GM12878 (cell line): ENCODE results near the gene MEIOB. TPM values are rescaled to one million over a fixed set of nuclear protein-coding genes. Genes with fewer than 3 reads are reported as not detected.

Source experiments
- ATAC-seq: fragments of 200-7000 bp; cut with Tn5 transposase; 3 replicates; pipeline ENCODE4 v1.9.1; 2020; ENCODE audit warnings: mild to moderate bottlenecking, moderate library complexity
- BruUV-seq: library from RNA; stranded (reverse); fragments of 400-500 nt; replicated peaks from 2 replicates; lab custom pipeline; 2021; lab: Mats Ljungman, UMichigan
- CTCF ChIA-PET: fragments of 300-600 bp; sonication (Branson Sonifier 250); formaldehyde crosslinking; extraction: SDS; loops from one replicate; lab custom pipeline; 2021; ENCODE audit warnings: inconsistent platforms; lab: Yijun Ruan, JAX
- POLR2A ChIA-PET: fragments of 350-600 bp; formaldehyde crosslinking; extraction: SDS; loops from one replicate; lab custom pipeline; 2021; ENCODE audit warnings: inconsistent platforms; lab: Charles Lee
- RAD21 ChIA-PET: fragments of 300-600 bp; sonication (Branson Sonifier 250); formaldehyde crosslinking; loops from one replicate; lab custom pipeline; 2023; ENCODE audit warnings: antibody characterized with exemption; ENCODE audit not compliant: unreplicated experiment; lab: Charles Lee
- SMC1A ChIA-PET: fragments of 300-600 bp; sonication (Branson Sonifier 250); formaldehyde crosslinking; loops from one replicate; lab custom pipeline; 2023; ENCODE audit not compliant: unreplicated experiment, uncharacterized antibody; lab: Charles Lee
- DNase-seq: peaks from one replicate; pipeline ENCODE4 v3.0.0-alpha.2; 2011; ENCODE audit warnings: low read depth, low spot score
- FAIRE-seq: peaks from 3 replicates; lab custom pipeline; 2011; peaks lifted over from hg19 to GRCh38; lab: Jason Lieb, UNC
- H2AFZ ChIP-seq: 2 replicates; pipeline ENCODE4 v1.6.0; 2011; ENCODE audit warnings: low read depth, low read length, control low read depth; ENCODE audit not compliant: control insufficient read depth
- H3K27ac ChIP-seq: 2 replicates; pipeline ENCODE4 v1.5.1; 2011; ENCODE audit warnings: control low read depth; ENCODE audit not compliant: control insufficient read depth, insufficient read depth
- H3K27me3 ChIP-seq, 2 experiments: replicated peaks in 1 of 2; 2 replicates each; pipeline versions ENCODE4 v1.6.0 to v1.6.1; 2011; ENCODE audit warnings: low read length in 1 of 2; ENCODE audit not compliant: control insufficient read depth in 2 of 2, insufficient read depth in 2 of 2
- H3K36me3 ChIP-seq, 2 experiments: 2 replicates each; pipeline ENCODE4 v1.5.1; 2011; ENCODE audit warnings: low read length in 1 of 2; ENCODE audit not compliant: control insufficient read depth in 2 of 2, insufficient read depth in 2 of 2
- H3K4me1 ChIP-seq: 2 replicates; pipeline ENCODE4 v1.6.1; 2011; ENCODE audit warnings: mild to moderate bottlenecking, low read length, moderate library complexity, mixed read lengths; ENCODE audit not compliant: control insufficient read depth, insufficient read depth
- H3K4me2 ChIP-seq: 2 replicates; pipeline ENCODE4 v1.6.0; 2011; ENCODE audit warnings: control low read depth; ENCODE audit not compliant: control insufficient read depth, insufficient read depth
- H3K4me3 ChIP-seq: fragments of 200-600 bp; sonication (generic); 2 replicates; pipeline ENCODE4 v1.5.1; 2016
- H3K79me2 ChIP-seq: 2 replicates; pipeline ENCODE4 v1.6.0; 2011; ENCODE audit warnings: low read length; ENCODE audit not compliant: control insufficient read depth, insufficient read depth
- H3K9ac ChIP-seq: 2 replicates; pipeline ENCODE4 v1.8.0; 2011; ENCODE audit warnings: low read length, control low read depth, mixed read lengths; ENCODE audit not compliant: control insufficient read depth, insufficient read depth
- H3K9me3 ChIP-seq: replicated peaks from 3 replicates; pipeline ENCODE4 v1.5.1; 2011; ENCODE audit warnings: mild to moderate bottlenecking, low read length; ENCODE audit not compliant: control insufficient read depth, insufficient read depth
- H4K20me1 ChIP-seq: 2 replicates; pipeline ENCODE4 v1.6.0; 2011; ENCODE audit not compliant: control insufficient read depth, insufficient read depth
- ESRRA ChIP-seq: IDR thresholded peaks from 2 replicates; pipeline ENCODE4 v1.6.1; 2012; ENCODE audit warnings: mild to moderate bottlenecking, low read length, improper control_type of control experiment
- HDGF ChIP-seq: fragments of 450-650 bp; IDR thresholded peaks from 2 replicates; pipeline ENCODE4 v1.6.1; 2016; ENCODE audit warnings: antibody characterized with exemption
- MEF2A ChIP-seq: IDR thresholded peaks from 2 replicates; pipeline ENCODE4 v1.6.1; 2011; ENCODE audit warnings: low read depth, mild to moderate bottlenecking, low read length, moderate library complexity; ENCODE audit not compliant: insufficient read depth
- POLR2AphosphoS2 ChIP-seq: IDR thresholded peaks from 2 replicates; pipeline ENCODE4 v1.6.1; 2011; ENCODE audit warnings: low read depth, mild to moderate bottlenecking, low read length, improper control_type of control experiment, moderate library complexity
- RELA ChIP-seq: fragments of 450-650 bp; IDR thresholded peaks from 2 replicates; pipeline ENCODE4 v1.8.0; 2014; ENCODE audit warnings: borderline replicate concordance; ENCODE audit not compliant: partially characterized antibody
- WGBS: methylation state at CpG from one replicate; pipeline ENCODE4 v1.1.6; 2016; ENCODE audit warnings: low lambda C conversion rate; ENCODE audit not compliant: insufficient replicate concordance, insufficient coverage; ENCODE audit errors: missing lambda C conversion rate; 5-methylcytosine and 5-hydroxymethylcytosine counted together
- in situ Hi-C: fragments of 300-500 bp; cut with MboI; formaldehyde crosslinking; loops from 9 replicates; pipeline ENCODE4 v1.14.3; 2018; ENCODE audit warnings: mixed read lengths
- intact Hi-C: fragments of 100-400 bp; cut with micrococcal nuclease; formaldehyde crosslinking; loops from one replicate; pipeline ENCODE4 v1.14.2; 2022; ENCODE audit not compliant: unreplicated experiment
- polyA plus RNA-seq, 11 experiments: library from polyadenylated mRNA; depleted of rRNA in 4 of 11; unstranded in 6 of 11; stranded (reverse) in 5 of 11; fragments of >200 nt; fragmentation: Nextera tagmentation in 4 of 11; fragmentation: Illumina TruSeq in 1 of 11; extraction: Ambion mirVana in 4 of 11; extraction: Trizol in 1 of 11; gene quantifications; 1 replicate in 1 of 11; 2 replicates in 10 of 11; pipeline versions ENCODE4 v1.2.1 to v1.2.3, GENCODE V29; 2011 to 2016; ENCODE audit warnings: inconsistent platforms in 2 of 11, missing spikeins in 2 of 11, low read depth in 1 of 11
- total RNA-seq, 4 experiments: library from RNA; depleted of rRNA in 3 of 4; stranded (reverse); fragments of >200 nt in 3 of 4; fragmentation: Illumina TruSeq in 1 of 4; extraction: Trizol in 1 of 4; gene quantifications; 2 replicates each; pipeline versions ENCODE4 v1.2.1 to v1.2.3, GENCODE V29; 2013 to 2021
- TF ChIP-seq, protein P1 (sequence below): fragments of 450-650 bp; formaldehyde crosslinking; IDR thresholded peaks from 2 replicates; pipeline ENCODE4 v1.4.0; 2020; ENCODE audit warnings: mild to moderate bottlenecking, moderate library complexity

The MEIOB gene
- total and polyA plus RNA-seq, 10 of the 15 experiments (the other 5 are each of a cell fraction or from before 2014, with no cell fraction given) = 0.04 to 0.26 (median 0.09) TPM; not detected in 5

GRCh38 chr16:1862394-1862793 lies 9.6 kb downstream of the MEIOB start:
- Histone ChIP-seq H3K4me2 (no peak overlapping the region), H3K36me3 (no peaks in the 10 kb centered on the region), H3K4me1 (no peaks in the 10 kb centered on the region), H3K4me3 (no peak overlapping the region), H3K79me2 (no peaks in the 10 kb centered on the region), H3K27ac (no peak overlapping the region), H3K9me3 (no peaks in the 10 kb centered on the region), H3K27me3 (peaks cover 3 to 4% of the 10 kb centered on the region in 2 experiments; a peak in 3 of 4 replicates), H2AFZ (no peak overlapping the region), H3K9ac (no peak overlapping the region), H4K20me1 (no peaks in the 10 kb centered on the region)
- TF ChIP-seq HDGF (no peak), MEF2A (no peak), RELA (no peak), POLR2AphosphoS2 (no peak), ESRRA (no peak)
- TF ChIP-seq, protein P1, sequence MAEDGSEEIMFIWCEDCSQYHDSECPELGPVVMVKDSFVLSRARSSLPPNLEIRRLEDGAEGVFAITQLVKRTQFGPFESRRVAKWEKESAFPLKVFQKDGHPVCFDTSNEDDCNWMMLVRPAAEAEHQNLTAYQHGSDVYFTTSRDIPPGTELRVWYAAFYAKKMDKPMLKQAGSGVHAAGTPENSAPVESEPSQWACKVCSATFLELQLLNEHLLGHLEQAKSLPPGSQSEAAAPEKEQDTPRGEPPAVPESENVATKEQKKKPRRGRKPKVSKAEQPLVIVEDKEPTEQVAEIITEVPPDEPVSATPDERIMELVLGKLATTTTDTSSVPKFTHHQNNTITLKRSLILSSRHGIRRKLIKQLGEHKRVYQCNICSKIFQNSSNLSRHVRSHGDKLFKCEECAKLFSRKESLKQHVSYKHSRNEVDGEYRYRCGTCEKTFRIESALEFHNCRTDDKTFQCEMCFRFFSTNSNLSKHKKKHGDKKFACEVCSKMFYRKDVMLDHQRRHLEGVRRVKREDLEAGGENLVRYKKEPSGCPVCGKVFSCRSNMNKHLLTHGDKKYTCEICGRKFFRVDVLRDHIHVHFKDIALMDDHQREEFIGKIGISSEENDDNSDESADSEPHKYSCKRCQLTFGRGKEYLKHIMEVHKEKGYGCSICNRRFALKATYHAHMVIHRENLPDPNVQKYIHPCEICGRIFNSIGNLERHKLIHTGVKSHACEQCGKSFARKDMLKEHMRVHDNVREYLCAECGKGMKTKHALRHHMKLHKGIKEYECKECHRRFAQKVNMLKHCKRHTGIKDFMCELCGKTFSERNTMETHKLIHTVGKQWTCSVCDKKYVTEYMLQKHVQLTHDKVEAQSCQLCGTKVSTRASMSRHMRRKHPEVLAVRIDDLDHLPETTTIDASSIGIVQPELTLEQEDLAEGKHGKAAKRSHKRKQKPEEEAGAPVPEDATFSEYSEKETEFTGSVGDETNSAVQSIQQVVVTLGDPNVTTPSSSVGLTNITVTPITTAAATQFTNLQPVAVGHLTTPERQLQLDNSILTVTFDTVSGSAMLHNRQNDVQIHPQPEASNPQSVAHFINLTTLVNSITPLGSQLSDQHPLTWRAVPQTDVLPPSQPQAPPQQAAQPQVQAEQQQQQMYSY (CRISPR knock-in tag) = no peak
- ChIA-PET POLR2A (no interaction called here), RAD21 (interaction anchor here (0.7 kb wide), 1 partner anchor 69 kb away, joined by 3 read pairs; no protein-coding TSS in a partner anchor), SMC1A (interaction anchor here (1.4 kb wide), 1 partner anchor 66 kb away, joined by 5 read pairs; no protein-coding TSS in a partner anchor), CTCF (interaction anchor here (0.8 to 3.2 kb wide), 5 partner anchors 15 to 278 kb away, joined by 3 to 21 read pairs (median 4); no protein-coding TSS in a partner anchor)
- DNase-seq = no peak
- BruUV-seq = no TSS peak
- 35% methylated on average over 9 of the region's 9 CpGs for WGBS
- FAIRE-seq = no peak
- intact Hi-C loops (loop anchor here (2.0 kb wide), 1 partner anchor 66 kb away; no protein-coding TSS in a partner anchor), in situ Hi-C loops (loop anchor here (10.0 kb wide), 2 partner anchors 72 to 282 kb away; partner anchors contain the start of gene RAB26)
- no peak for ATAC-seq
